22Rv1 (cell line): ENCODE measurements around the gene SLC6A2.

ENCODE experiments used
- CTCF ChIP-seq: fragments of 450-650 bp; IDR thresholded peaks from 2 replicates; pipeline ENCODE4 v1.5.1; 2017; ENCODE audit warnings: mild to moderate bottlenecking
- ZFX ChIP-seq: fragments of 450-650 bp; IDR thresholded peaks from 2 replicates; pipeline ENCODE4 v1.6.1; 2017; ENCODE audit warnings: antibody characterized with exemption, borderline replicate concordance

- TF ChIP-seq CTCF = no peak
- no peak for TF ChIP-seq ZFX
These were observed 5.0 kb downstream of the SLC6A2 start for GRCh38 chr16:55660828-55661227.
